Esophagus squamous epithelium (tissue), 5 donors: Measurements from ENCODE around the gene BUD31. TPM values are rescaled to one million over a fixed set of nuclear protein-coding genes. Genes with fewer than 3 reads are reported as not detected.
A peak's percentile ranks its signal among the peaks of the same experiment; 100 is the strongest.

ENCODE experiments used
- DNase-seq: peaks from one replicate; lab custom pipeline; 2025; lab: John Stamatoyannopoulos, UW
- H3K27ac ChIP-seq, 4 donors: fragments of 200-600 bp; sonication (generic); one replicate each; pipeline ENCODE4 v1.5.1; 2016 to 2019; ENCODE audit warnings: mild to moderate bottlenecking in 1 of 4
- H3K27me3 ChIP-seq, 4 donors: fragments of 200-600 bp; sonication (generic); 1 replicate in 3 of 4; 2 replicates in 1 of 4; pipeline versions ENCODE4 v1.5.1 to v1.6.0; 2017 to 2021; ENCODE audit warnings: antibody characterized with exemption in 1 of 4
- H3K36me3 ChIP-seq, 3 donors: fragments of 200-600 bp; sonication (generic); one replicate each; pipeline ENCODE4 v1.5.1; 2016 to 2019
- H3K4me1 ChIP-seq, 3 donors: fragments of 200-600 bp; sonication (generic); one replicate each; pipeline ENCODE4 v1.5.1; 2017 to 2019
- H3K4me3 ChIP-seq, 4 donors: fragments of 200-600 bp; sonication (generic); 1 replicate in 3 of 4; 2 replicates in 1 of 4; pipeline ENCODE4 v1.5.1; 2016 to 2019; ENCODE audit warnings: mild to moderate bottlenecking in 2 of 4, moderate library complexity in 1 of 4
- H3K9me3 ChIP-seq, 3 donors: fragments of 200-600 bp; sonication (generic); one replicate each; pipeline ENCODE4 v1.5.1; 2016 to 2019
- CTCF ChIP-seq, 6 experiments: fragments of 450-650 bp in 4 of 6; fragments of 200-600 bp in 2 of 6; sonication (generic) in 2 of 6; IDR thresholded peaks; one replicate each; pipeline ENCODE4 v1.5.1; 2016 to 2019; ENCODE audit warnings: antibody characterized with exemption in 6 of 6, mild to moderate bottlenecking in 4 of 6, moderate library complexity in 4 of 6
- POLR2A ChIP-seq, 4 donors: fragments of 450-650 bp; IDR thresholded peaks; one replicate each; pipeline ENCODE4 v1.6.1; 2017; ENCODE audit warnings: antibody characterized with exemption in 4 of 4, mild to moderate bottlenecking in 4 of 4, moderate library complexity in 3 of 4
- WGBS, 2 donors: methylation state at CpG; one replicate each; pipeline ENCODE4 v1.1.5; 2018; 5-methylcytosine and 5-hydroxymethylcytosine counted together
- intact Hi-C: fragments of 100-400 bp; cut with DNase I; formaldehyde crosslinking; loops from one replicate; pipeline ENCODE4 v1.15.0; 2022
- total RNA-seq, 4 donors: library from RNA; depleted of rRNA; stranded (reverse); fragments of >200 nt; gene quantifications; one replicate each; pipeline ENCODE4 v1.1.0, GENCODE V29; 2016
- donor health status: DM: yes; HTN: yes; CAD: no.

Gene BUD31
- total RNA-seq, 4 donors from 2014 or later, result 46.9 to 59.1 (median 55.9) TPM

DNA sequence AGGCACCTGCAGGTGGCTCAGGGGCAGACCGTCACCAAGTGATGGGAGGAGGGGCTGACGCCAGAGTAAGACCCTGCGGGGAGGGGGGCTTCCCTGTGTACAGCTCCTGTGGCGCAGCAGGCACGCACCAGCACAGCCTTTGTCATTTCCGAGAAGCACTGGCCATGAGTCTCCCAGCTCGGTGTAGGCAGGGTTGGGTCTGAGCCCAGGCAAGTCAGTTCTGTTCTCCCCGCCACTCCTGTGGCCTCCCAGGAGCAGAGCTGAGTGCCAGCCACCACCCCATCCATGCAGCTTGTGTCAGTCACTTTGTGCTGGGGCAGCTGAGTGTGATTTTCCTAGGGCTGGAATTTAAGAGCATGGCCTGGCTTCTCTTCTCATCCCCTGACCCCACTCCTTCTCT, 43.2 kb downstream of the BUD31 start:
- Histone ChIP-seq H3K27me3 (no peaks in the 10 kb centered on the region), H3K4me3 (no peak overlapping the region), H3K36me3 (peaks cover 19 to 100% (median 60%) of the 10 kb centered on the region in 3 donors), H3K27ac (peak overlapping the region in 3 of 4 donors; percentile 64 to 78 (median 68)), H3K4me1 (peaks cover 0 to 25% (median 0%) of the 10 kb centered on the region in 3 donors), H3K9me3 (no peaks in the 10 kb centered on the region)
- DNase-seq, result no peak
- intact Hi-C loops, result no loop called here
- WGBS, 2 donors, result 70 to 100% methylated on average over 1 to 3 of the region's 8 CpGs
- no peak for TF ChIP-seq POLR2A (IDR thresholded peaks at IDR 0.05)
- no peak for TF ChIP-seq CTCF (IDR thresholded peaks at IDR 0.05)

DNA sequence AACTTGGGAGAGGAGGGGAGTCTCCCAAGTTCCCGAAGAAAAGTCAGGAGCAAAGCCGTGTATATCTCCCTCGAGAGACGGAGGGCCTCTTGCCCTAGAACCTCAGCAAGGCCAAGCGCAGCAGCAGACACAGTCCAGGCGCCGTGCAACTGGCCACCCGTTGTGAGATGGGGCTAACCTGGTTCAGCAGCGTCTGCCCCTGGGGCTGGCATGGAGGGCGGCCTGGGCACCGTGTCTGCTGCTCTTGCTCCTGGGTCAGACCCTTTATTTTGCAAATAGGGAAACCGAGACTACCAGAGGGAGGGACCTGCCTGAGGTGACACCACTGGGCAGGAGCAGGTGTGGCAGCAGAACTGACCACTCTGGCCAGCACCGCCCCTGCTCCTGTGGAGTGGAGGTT, 43.8 kb downstream of the BUD31 start:
- H3K4me3 ChIP-seq, result no peak overlapping the region
- H3K27ac ChIP-seq, result peak overlapping the region in 3 of 4 donors; percentile 64 to 78 (median 68)

DNA sequence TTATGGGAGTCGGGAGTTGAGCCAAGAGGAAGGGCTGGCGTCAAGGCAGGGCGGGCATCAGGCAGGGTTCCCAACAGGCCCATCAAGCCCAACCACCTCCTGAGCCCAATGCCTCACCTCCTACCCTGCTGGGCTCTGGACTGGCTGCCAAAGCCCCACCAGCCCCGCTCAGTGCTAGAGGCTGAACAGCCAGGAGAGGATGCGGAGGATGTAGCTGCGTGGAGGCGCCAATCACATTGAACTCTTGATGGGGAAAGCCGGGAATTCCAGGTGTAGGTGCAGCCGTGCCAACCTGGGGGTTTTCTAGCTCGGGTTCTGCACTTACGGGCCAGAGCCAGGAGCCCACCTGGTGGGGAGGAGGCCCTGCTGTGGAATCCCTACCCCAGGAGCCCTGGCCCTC, 44.3 kb downstream of the BUD31 start:
- WGBS, 2 donors, result 60% methylated on average over 2 of the region's 11 CpGs; no CpG with 5 or more reads in 1 of the 2 donors
- Histone ChIP-seq H3K27me3 (no peaks in the 10 kb centered on the region), H3K9me3 (no peaks in the 10 kb centered on the region), H3K4me1 (peaks cover 0 to 25% (median 0%) of the 10 kb centered on the region in 3 donors), H3K4me3 (no peak overlapping the region), H3K36me3 (peaks cover 24 to 100% (median 63%) of the 10 kb centered on the region in 3 donors), H3K27ac (peak overlapping the region in 3 of 4 donors; percentile 64 to 78 (median 68))
- no peak for TF ChIP-seq POLR2A (IDR thresholded peaks at IDR 0.05)
- TF ChIP-seq CTCF (IDR thresholded peaks at IDR 0.05), result no peak
- no peak for DNase-seq
- intact Hi-C loops, result no loop called here

More for the DNA sequence above, 43.8 kb downstream of the BUD31 start:
- intact Hi-C loops, result no loop called here
- no peak for DNase-seq
- TF ChIP-seq CTCF (IDR thresholded peaks at IDR 0.05), result no peak
- WGBS, 2 donors, result no CpG with 5 or more reads among the region's 13 CpGs
- Histone ChIP-seq H3K27me3 (no peaks in the 10 kb centered on the region), H3K4me1 (peaks cover 0 to 25% (median 0%) of the 10 kb centered on the region in 3 donors), H3K9me3 (no peaks in the 10 kb centered on the region), H3K36me3 (peaks cover 22 to 100% (median 63%) of the 10 kb centered on the region in 3 donors)

GRCh38 chr7:99455874-99456273, 47.1 kb downstream of the BUD31 start:
- WGBS, 2 donors, result 91% methylated on average over 4 of the region's 9 CpGs; no CpG with 5 or more reads in 1 of the 2 donors
- no peak for DNase-seq
- peaks cover 0 to 38% (median 0%) of the 10 kb centered on the region in 3 donors for H3K4me1 ChIP-seq
- no peak overlapping the region for H3K27ac ChIP-seq
- no peak for TF ChIP-seq CTCF (IDR thresholded peaks at IDR 0.05)
- no peak for TF ChIP-seq POLR2A (IDR thresholded peaks at IDR 0.05)
- intact Hi-C loops, result no loop called here
- H3K9me3 ChIP-seq, result no peaks in the 10 kb centered on the region
- no peak overlapping the region for H3K4me3 ChIP-seq
- H3K36me3 ChIP-seq, result peaks cover 20 to 100% (median 50%) of the 10 kb centered on the region in 3 donors
- no peaks in the 10 kb centered on the region for H3K27me3 ChIP-seq

- Histone ChIP-seq H3K36me3 (peaks cover 18 to 99% (median 48%) of the 10 kb centered on the region in 3 donors), H3K4me3 (no peak overlapping the region), H3K4me1 (peaks cover 0 to 42% (median under 1%) of the 10 kb centered on the region in 3 donors), H3K9me3 (no peaks in the 10 kb centered on the region), H3K27me3 (no peaks in the 10 kb centered on the region), H3K27ac (no peak overlapping the region)
- 76% methylated on average over 7 to 13 of the region's 13 CpGs for WGBS, 2 donors
- intact Hi-C loops, result no loop called here
- DNase-seq, result no peak
- TF ChIP-seq CTCF (IDR thresholded peaks at IDR 0.05), result no peak
- TF ChIP-seq POLR2A (IDR thresholded peaks at IDR 0.05), result no peak
Measured at GRCh38 chr7:99456288-99456687, 47.5 kb downstream of the BUD31 start.
